ENCODE data around the gene GRAP2.
"Not testable (repeated sequence)": the region's sequence is repeated elsewhere in the genome, so short reads cannot be mapped to it uniquely, and the experiment has no call there.

GRAP2 gene

DNA sequence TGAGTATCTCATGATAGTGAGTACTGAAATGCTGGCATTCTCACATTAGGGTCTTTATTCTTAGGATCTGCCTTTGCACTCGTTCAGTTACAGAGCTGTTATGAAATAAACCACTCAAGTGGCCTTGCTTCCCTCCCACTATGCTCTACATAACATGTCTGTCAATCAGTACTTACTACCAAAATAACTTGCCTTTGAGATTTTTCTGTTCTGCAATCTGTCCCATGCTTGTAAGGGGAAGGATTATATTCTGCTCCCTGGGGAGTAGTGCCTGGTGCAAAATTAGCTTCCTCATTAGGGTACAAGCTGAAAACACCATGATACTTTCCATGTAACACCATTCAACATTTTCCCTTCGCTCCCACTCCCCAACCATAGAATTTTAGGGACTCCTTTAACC lies 1.9 kb upstream of the GRAP2 start:
- no peak for DNase-seq

- no peak for DNase-seq
These were observed 772 bp downstream of the GRAP2 start for GRCh38 chr22:39901565-39902146.

DNA sequence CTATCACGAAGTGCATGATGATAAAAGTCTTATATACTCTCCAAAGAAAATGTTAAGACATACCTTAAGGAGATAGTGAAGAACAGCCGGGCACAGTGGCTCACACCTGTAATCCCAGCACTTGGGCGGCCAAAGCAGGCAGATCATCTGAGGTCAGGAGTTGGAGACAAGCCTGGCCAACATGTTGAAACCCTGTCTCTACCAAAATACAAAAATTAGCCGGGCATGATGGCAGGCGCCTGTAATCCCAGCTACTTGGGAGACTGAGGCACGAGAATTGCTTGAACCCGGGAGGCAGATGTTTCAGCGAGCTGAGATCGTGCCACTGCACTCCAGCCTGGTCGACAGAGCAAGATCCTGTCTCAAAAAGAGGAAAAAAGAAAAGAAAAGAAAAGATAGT lies 3.1 kb downstream of the GRAP2 start:
- not testable (repeated sequence) for DNase-seq

- no peak for DNase-seq
These were observed 4.0 kb downstream of the GRAP2 start for GRCh38 chr22:39904862-39905261.

- DNase-seq = no peak
These were observed 4.8 kb downstream of the GRAP2 start for GRCh38 chr22:39905687-39906086.

DNA sequence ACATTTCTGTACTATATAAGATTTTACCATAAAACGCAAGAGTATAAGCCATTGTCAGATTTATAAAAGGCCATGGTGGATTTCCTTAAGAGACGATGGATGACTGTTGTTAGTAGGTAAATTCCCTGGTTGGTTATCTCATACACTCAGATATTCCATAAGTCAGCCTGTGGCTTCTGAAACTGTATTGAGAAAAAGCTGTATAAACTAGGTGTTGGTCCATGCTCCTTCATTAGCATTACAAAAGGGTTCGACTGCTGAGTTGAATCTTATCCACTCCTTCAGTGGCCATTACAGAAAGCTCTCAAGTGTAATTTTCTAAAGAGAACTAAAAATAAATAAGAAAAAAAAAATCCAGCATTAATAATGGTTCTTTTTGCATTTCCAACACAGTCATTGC lies 5.3 kb downstream of the GRAP2 start:
- no peak for DNase-seq

- no peak for DNase-seq
These were observed 6.2 kb downstream of the GRAP2 start for GRCh38 chr22:39907047-39907446.

GRCh38 chr22:39907605-39908097 lies 6.8 kb downstream of the GRAP2 start:
- DNase-seq = no peak

DNA sequence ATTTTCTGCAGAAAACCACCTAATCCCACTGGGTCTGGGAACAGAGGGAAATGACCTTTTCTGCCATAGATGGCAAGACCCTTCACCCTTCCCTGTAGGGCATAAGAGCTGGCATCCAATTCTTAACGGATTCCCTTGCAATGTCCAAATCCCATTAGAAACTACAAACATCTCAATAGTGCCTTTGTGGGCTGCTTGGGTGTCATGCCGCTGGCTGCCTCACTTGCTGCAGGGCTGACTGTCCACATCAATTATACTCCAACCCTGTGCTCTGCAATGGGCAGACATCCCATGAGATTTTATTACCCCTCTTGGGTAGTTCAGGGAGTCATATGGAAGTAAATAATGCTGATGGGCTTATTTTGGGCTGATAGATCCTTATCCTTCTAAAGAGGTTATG lies 7.3 kb downstream of the GRAP2 start:
- no peak for DNase-seq

DNA sequence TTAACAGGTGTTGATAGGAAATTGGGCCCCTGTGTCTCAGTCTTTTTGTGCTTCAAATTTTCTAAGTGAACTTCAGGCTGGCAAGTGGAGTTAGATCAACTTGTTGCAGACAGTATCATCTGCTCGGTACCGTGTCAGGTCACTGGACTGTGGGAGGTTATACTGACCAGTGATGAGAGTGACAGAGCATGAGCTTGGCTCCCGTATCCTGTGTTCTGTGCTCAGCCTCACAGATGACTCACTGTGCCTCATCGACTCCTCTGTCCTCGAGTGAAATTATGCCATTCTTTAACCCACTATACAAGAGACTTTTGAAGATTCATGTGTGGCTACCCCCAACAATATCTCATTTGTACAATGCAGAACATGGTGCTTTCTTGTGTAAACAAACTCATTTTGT lies 7.9 kb downstream of the GRAP2 start:
- peak; percentile 74 for DNase-seq

- DNase-seq = no peak
These were observed 10.2 kb downstream of the GRAP2 start for GRCh38 chr22:39910876-39911613.

GRCh38 chr22:39913321-39913720 lies 12.4 kb downstream of the GRAP2 start:
- DNase-seq = no peak

DNA sequence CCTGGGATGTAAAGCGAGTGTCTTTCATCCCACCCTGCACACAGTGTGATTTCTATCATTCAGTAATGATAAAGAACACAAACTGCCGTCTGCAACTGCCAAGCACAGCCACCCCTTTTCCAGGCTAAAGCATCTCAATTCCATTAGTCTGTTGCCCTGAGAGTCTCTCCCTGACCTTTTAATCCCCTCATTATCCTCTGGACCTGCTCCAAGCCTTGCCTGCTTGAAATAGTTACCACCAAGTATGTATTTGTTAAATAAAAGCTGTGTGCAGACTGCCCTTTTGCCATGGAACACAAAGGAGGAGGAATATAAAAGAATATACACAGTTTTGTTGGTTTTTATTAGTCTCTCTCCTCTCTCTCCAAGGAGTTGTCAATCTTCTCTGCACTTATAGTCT lies 13.0 kb downstream of the GRAP2 start:
- no peak for DNase-seq

GRCh38 chr22:39914584-39914983 lies 13.7 kb downstream of the GRAP2 start:
- DNase-seq = no peak

GRCh38 chr22:39915295-39915726 lies 14.4 kb downstream of the GRAP2 start:
- no peak for DNase-seq

GRCh38 chr22:39916496-39916895 lies 15.6 kb downstream of the GRAP2 start:
- no peak for DNase-seq

DNA sequence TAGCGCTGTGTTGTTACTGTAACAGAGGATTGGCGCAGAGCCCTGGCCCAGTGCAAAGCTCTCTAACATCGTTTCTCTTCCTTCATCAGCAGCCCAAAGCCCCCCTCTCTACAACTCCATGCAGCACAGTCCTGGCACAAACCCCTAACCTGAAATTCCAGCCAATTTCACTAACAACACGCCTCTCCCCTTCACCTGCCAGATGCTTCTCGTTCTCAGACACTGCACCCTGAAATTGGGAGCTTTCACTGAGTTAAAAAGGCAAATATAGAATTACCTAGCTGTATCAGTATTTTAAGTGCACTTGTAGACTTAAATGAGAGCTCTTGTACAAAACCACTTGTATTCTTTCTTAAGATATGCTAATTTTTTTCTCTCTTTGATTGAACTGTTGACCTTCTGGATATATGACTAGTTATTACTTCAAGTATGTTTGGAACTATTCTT lies 16.3 kb downstream of the GRAP2 start:
- no peak for DNase-seq

DNA sequence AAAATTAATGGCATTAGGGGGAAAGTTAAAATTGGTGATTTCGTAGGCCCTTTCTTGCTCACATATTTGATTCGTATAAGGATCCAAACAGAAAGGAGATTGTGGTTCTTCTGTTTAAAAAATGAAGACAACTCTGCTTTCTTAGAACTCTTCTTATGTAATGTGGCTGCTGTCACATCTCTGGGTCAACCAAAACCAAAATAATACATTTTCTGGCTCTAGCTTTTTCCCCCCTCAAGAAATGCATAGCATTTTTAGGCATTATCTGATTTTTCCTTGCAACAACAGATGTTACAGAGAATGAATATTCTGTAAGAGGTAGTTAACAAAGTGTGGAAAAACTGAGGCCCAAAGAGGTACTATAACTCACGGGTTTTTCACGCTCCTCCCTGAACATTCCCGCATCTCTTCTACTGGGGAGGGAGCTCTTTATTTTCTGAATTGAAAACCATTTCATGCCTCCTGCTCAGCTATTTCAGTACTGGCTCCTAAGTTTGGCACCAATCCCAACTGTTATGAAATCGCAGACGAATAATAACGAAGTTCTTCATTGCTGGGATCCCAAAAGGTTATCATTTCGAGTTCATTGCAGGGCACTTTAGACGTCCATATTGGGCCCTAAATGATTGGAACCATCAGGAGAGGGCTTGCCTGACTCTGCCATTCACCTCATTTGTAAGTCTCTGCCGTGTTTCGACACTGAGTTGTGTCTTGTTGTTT lies 17.1 kb downstream of the GRAP2 start:
- no peak for DNase-seq

DNA sequence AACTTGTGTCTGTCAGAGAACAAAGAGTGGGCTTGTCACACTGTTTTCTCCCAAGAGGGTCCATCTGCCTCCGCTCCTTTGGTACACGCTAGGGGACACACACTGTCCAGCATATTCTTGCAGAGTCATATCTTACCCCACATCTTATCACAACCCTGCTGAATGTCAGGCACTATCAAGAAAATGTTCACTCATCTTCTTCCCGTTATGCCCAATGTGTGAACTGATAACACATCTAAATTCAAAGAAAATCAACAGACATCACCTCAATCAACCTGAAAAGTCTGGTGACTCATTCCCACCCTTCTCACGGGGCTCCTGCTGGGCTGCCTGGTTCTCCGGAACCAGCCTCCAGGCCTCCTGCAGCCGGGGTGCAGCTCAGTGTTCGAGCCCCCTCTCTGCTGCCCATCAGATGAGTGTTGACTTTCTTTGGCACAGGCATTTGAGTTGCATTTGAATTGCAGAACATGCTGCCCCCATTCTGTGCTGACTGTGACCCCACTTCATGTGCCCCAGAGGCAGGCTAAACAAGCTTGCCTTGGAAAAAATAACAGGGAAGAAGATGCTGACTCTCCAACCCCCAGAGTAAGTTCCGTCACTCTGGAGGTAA lies 19.4 kb downstream of the GRAP2 start:
- peak; percentile 92 for DNase-seq

DNA sequence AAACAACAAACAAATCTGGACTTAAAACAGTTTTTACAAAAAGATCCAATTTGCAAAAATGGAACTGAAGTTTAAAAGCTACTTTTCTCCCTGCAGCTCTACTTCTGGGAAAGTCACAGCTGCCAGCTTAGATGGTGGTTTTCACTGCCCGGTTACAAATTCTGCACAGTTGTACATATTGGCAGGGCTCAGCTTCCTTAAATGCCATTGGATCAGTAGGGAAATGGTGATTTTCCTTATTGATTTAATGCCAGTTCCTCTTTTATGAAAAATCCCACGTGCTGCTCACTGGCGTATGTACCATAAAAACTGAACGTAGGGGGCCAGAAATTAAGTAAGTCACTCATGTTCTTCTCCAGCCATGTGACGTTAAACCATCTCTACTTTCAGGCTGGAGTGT lies 22.8 kb downstream of the GRAP2 start:
- DNase-seq = no peak

DNA sequence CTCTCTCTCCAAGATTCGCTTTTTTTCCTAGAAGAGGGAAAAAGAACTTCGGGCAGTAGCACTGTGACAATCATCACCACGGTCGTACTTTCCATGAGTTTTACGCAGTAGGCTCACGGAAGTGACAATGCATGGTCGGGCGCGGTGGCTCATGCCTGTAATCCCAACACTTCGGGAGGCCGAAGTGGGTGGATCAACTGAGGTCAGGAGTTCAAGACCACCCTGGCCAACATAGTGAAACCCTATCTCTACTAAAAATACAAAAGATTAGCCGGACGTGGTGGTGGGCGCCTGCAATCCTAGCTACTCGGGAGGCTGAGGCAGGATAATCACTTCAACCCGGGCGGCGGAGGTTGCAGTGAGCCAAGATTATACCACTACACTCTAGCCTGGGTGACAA lies 23.4 kb downstream of the GRAP2 start:
- no peak for DNase-seq

DNA sequence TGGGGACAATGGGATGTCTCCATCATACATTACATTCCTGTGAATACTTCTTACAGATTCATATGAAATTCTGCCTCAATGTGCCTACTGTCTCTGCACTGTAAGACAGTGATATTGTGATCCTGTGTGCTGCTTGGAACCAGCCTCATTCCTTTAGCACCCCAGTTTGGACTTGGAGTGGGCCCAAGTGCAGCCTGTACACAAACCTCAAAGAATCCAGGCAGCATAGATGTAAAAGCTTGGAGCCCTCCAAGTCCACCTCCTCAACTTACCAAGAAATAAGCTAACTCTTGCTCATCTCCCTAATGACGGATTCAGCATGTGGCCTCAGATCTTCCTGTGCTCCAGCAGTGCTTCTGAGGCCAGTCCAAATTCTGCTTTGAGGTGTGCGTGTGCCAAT lies 24.4 kb downstream of the GRAP2 start:
- no peak for DNase-seq

- no peak for DNase-seq
These were observed 25.2 kb downstream of the GRAP2 start for GRCh38 chr22:39925909-39926679.
